ENCODE data around the gene ZC2HC1C.
A peak's percentile ranks its signal among the peaks of the same experiment; 100 is the strongest.

ZC2HC1C gene

GRCh38 chr14:75069121-75069810, at the start of gene ZC2HC1C:
TSS of gene ZC2HC1C (plus strand) at chr14:75069641. CDS start at chr14:75070574, 933 bp downstream.
- DNase-seq: peak; percentile 95

- DNase-seq: peak; percentile 3
Observed at GRCh38 chr14:75022655-75023054, 46.8 kb upstream of the ZC2HC1C start.

- no peak for DNase-seq
Observed at GRCh38 chr14:75023108-75023507, 46.3 kb upstream of the ZC2HC1C start.

- DNase-seq: no peak
Observed at GRCh38 chr14:75025082-75025481, 44.4 kb upstream of the ZC2HC1C start.

- DNase-seq: no peak
Observed at GRCh38 chr14:75025876-75026275, 43.6 kb upstream of the ZC2HC1C start.

- DNase-seq: no peak
Observed at GRCh38 chr14:75030147-75030546, 39.3 kb upstream of the ZC2HC1C start.

GRCh38 chr14:75032939-75033338, 36.5 kb upstream of the ZC2HC1C start:
- no peak for DNase-seq

- no peak for DNase-seq
Observed at GRCh38 chr14:75040507-75040906, 28.9 kb upstream of the ZC2HC1C start.

GRCh38 chr14:75040959-75041358, 28.5 kb upstream of the ZC2HC1C start:
- DNase-seq: no peak

GRCh38 chr14:75041613-75042012, 27.8 kb upstream of the ZC2HC1C start:
- no peak for DNase-seq

GRCh38 chr14:75042035-75042434, 27.4 kb upstream of the ZC2HC1C start:
- no peak for DNase-seq

GRCh38 chr14:75044322-75044721, 25.1 kb upstream of the ZC2HC1C start:
- peak; percentile 7 for DNase-seq

- DNase-seq: no peak
Observed at GRCh38 chr14:75044752-75045151, 24.7 kb upstream of the ZC2HC1C start.

- DNase-seq: no peak
Observed at GRCh38 chr14:75046275-75046674, 23.2 kb upstream of the ZC2HC1C start.

GRCh38 chr14:75046899-75047298, 22.5 kb upstream of the ZC2HC1C start:
- DNase-seq: no peak

- DNase-seq: no peak
Observed at GRCh38 chr14:75047506-75047905, 21.9 kb upstream of the ZC2HC1C start.

GRCh38 chr14:75048101-75048500, 21.3 kb upstream of the ZC2HC1C start:
- no peak for DNase-seq

GRCh38 chr14:75049136-75049535, 20.3 kb upstream of the ZC2HC1C start:
- no peak for DNase-seq

- no peak for DNase-seq
Observed at GRCh38 chr14:75049731-75050201, 19.7 kb upstream of the ZC2HC1C start.

- DNase-seq: peak; percentile 91
Observed at GRCh38 chr14:75050852-75051555, 18.4 kb upstream of the ZC2HC1C start, which contains the start of gene MLH3. TSS of gene MLH3 (minus strand) at chr14:75051467. CDS start at chr14:75049655, 1,812 bp downstream.

GRCh38 chr14:75051556-75051899, 17.9 kb upstream of the ZC2HC1C start:
- DNase-seq: no peak

- DNase-seq: no peak
Observed at GRCh38 chr14:75053396-75054291, 15.8 kb upstream of the ZC2HC1C start.

GRCh38 chr14:75054421-75054820, 15.0 kb upstream of the ZC2HC1C start:
- no peak for DNase-seq

All from NCI-H2171 (cell line).